HG03095 (cell line): ENCODE data around the gene ETS1.

Source experiments
- ATAC-seq: cut with Tn5 transposase; IDR thresholded peaks from one replicate; pipeline ENCODE4 v1.9.1; 2021; ENCODE audit warnings: moderate library complexity; ENCODE audit not compliant: unreplicated experiment

Gene ETS1

DNA sequence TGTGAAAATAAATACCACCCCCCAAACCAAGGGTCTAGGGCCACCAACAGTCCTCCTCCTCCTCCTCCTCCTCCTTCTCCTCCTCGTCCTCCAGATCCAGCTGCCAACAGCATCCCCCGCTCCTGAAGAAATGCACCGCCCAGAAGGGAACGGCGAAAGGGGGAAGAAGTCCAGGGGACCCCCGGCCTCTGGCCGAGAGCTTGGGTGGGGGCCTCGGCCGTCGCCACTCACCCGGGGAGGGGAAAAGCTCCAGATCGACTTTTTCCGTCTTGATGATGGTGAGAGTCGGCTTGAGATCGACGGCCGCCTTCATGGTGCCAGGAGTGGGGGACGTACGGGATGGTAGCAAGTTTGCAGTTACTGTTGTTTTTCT is 65.7 kb downstream of the ETS1 start:
- ATAC-seq, result no peak

GRCh38 chr11:128520888-128521681 is 66.3 kb downstream of the ETS1 start:
- ATAC-seq, result no peak

GRCh38 chr11:128520206-128520887 is 67.0 kb downstream of the ETS1 start:
- ATAC-seq, result no peak

GRCh38 chr11:128519338-128519737 is 68.0 kb downstream of the ETS1 start:
- ATAC-seq, result no peak

DNA sequence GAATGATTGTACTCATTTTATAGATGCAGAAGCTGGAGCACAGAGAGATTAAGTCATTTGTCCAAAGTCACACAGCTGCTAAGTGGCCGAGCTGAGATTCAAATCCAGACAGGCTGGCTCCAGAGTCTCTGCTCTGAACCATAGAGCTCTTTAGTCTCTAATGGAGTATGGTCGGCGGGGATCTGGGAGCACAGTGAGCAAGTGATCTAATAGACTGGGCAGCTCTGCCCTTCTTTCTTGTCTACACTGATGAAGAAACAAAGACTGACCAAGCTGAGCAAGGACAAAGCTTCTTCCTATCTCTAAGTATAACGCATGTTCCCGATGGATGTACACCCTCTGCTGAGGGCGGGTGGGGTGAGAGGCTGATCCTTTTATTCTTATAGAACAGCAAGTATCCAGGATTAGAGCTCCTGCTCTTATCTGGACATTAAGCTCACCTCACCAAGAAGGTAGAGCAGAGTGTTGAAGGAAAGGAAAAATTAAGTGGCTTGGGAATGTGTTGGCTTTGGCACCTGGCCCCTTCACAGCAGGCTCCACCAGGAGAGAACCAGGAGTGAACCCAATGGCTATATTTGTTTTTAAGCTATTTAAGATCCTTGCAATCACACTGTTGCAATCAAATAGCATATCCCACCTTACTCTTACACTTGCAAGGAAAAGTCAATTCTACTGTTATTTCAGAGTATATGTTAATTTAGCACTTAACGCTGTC is 68.7 kb downstream of the ETS1 start:
- ATAC-seq, result no peak

GRCh38 chr11:128517451-128518230 is 69.7 kb downstream of the ETS1 start:
- ATAC-seq, result no peak

DNA sequence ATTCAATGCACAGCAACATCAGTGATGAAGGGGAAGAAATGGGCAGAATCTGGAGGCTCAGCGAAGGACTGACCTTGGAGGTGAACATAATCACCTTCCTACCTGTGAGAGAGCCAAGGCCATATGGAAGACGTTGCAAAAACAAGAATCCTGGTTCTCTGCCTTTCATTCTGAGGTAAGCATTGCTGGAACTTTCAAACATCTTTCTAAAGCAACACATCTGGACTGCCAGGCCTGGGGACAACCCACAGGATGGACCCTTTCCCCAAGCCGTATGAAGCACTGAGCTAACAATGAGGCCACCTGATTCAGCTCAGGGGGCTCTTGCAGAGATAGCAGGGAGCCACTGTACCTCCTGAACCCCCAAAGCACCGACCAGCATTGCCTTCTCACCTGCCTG is 70.5 kb downstream of the ETS1 start:
- ATAC-seq, result no peak

- no peak for ATAC-seq
These were observed 71.3 kb downstream of the ETS1 start for GRCh38 chr11:128515826-128516778.

DNA sequence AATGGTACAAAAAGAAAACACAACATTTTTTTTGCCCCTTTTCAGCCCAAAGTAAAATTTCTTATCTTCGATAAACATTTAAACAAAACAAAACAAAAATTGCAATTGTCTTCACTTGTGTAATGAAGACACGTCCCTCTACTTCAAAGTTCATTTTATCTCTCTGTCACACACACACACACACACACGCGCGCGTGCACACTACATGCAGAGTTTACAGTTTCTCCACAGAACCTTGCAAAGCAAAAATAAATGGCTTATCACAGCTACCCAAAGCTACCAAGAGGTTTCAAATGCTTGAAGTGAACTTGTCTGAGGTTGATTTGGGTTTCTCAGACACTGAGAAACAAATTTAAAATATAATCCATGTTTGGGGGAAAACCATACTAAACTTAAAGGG is 72.3 kb downstream of the ETS1 start:
- ATAC-seq, result no peak

DNA sequence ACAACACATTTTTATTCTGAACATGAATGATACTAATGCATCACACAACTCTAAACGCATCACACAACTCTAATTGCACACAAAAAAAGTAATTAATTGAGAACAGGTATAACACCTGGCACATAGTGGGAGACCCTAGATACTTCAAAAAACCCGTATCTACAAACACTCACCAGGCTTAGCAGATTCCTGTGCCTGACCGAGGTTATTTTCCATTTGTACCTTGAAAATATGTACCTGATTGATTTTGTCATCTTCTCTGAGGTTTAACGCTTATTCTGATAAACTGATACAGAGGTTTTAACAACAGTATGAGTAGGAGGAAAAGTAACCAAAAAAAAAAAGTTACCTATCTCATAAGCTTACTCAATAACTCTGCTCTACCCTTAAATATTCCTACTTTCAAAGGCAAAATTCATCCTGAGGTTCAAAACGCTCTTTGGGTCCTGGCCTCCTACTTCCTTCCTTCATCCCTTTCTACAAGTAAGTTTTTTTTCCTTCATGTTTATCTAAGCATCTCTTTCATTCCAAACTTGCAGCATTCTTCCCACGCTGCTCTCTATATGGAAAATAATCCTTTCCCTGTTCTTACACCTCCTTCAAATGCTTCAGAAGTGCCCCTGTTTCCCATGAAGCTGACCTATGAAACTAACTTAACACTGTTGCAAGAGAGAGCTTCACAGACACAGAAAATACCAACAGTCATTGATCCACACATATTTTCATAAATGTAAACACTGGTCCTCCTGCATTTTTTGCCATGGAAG is 73.3 kb downstream of the ETS1 start:
- no peak for ATAC-seq

- no peak for ATAC-seq
These were observed 74.8 kb downstream of the ETS1 start for GRCh38 chr11:128512474-128512996.

DNA sequence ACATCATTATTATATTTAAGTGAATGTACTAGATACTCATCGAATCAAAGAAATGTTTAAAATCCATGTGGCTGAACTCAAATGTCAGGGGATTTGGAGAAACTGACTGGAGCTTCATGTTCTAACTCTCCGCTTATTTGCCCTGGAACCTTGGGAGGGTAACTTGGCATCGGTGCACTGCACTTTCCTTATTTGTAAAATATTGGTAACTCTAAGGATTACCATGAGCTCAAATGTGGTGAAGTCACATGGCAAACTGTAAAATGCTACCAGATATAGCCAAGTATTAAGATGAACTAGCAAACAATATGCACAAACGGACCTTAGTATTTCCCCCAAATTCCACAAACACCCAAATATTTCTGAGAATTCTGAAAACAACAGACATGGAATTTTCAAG is 75.6 kb downstream of the ETS1 start:
- no peak for ATAC-seq

GRCh38 chr11:128509621-128510389 is 77.6 kb downstream of the ETS1 start:
- no peak for ATAC-seq

DNA sequence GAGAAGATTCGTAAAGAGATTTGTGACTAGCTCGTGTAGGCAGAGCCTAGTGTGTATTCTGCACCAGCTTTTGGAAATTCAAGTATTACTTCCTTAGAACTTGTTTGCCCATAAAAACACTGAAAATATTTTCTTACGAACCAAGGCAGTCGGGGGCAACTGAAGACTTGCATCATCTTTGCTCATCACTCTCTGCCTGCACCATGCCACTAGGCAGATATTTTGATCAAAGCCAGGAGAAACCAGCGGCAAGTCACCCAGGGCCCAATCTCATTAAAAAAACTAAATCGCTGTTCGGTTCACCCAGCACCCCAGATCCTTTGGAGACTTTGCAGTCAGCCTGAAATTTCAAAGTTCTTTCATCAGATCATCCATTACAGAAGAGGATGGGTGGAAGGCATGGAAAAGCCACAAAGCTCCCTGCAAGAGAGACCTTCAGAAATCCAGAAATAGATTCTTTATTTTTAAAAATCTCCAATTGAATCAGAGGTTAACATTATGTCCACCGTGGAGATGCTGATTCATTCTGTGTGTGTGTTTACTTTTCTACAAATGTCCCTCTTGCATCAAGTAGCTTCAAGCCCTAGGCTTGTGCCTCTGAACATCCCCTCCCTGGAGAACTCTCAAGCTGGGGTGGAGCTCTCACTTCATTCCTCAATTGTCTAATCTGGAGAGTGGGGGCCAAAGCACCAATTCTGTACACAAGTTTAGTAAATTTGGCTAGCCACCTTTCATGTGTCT is 78.4 kb downstream of the ETS1 start:
- ATAC-seq, result no peak

GRCh38 chr11:128507936-128508335 is 79.4 kb downstream of the ETS1 start:
- no peak for ATAC-seq

DNA sequence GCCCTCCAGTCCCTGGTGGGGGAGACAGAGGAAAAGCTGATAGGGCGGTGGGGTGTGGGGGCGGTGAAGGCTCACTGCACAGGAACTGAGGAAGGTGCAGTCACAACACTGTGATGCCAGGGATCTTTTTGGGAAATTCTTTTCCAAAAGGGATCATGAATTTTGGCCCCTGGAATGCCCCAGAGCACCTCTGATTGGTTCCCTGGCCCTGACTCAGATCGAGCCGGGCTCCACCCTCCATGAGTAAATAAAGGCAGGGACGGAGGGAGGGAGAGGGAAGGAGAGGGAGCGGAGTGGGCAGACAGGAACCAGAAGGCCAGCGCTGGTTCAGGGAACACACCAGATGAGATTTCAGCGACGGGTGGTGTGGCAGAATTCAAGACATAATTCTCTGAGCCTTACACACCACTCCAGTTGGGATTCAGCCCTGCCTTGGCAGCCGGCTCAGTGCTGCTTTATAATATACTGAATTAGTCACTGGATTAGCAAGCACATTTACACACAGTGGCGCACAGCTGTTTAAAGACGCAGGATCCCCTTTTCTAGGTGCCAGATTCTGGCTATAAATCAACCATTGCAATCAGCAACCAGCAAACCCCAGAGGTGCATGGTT is 80.3 kb downstream of the ETS1 start:
- ATAC-seq, result no peak

GRCh38 chr11:128506356-128506755 is 81.0 kb downstream of the ETS1 start:
- no peak for ATAC-seq
